Activated T-cell treated with anti-CD3 and anti-CD28 coated beads for 48 hours (primary cell): ENCODE measurements around the gene HGFAC.

ENCODE experiments used
- DNase-seq: peaks from one replicate; pipeline ENCODE4 v3.0.0-alpha.2; 2020; ENCODE audit warnings: low read depth

HGFAC gene

DNA sequence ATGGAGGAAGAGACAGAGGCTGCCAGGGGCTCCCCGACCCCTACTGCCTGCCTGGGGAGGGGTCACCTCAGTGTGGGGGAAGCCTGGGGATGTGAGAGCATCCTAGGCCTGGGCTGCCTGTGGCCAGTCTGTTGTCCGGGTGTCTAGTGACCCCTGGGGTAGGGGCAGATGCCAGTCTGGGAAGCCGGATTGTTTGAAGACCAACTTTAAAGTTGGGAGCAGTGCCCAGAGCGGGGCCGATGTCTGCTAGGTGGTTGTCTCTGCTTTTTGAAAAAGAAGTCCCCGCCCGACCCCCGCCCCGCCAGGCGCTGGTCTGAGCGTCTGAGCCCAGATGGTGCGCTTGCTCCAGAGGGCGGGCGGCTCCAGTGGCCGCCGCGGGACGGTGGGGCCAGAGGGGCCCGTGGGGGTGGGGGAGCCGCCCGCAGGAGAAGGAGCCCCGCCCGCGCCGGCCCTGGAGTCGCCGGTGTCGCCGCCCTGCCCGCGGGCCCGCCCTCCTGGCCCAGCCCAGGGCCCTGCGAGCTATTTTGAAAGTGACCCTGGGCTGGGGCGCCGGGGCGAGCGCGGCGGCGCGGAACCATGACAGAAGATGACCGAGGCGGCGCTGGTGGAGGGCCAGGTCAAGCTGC, 21.1 kb downstream of the HGFAC start, which contains the start of gene DOK7:
DOK7 (plus strand) TSS at position 517 of the 626 bp plus-strand sequence; CDS start at position 587, 70 bp downstream.
- no peak for DNase-seq

DNA sequence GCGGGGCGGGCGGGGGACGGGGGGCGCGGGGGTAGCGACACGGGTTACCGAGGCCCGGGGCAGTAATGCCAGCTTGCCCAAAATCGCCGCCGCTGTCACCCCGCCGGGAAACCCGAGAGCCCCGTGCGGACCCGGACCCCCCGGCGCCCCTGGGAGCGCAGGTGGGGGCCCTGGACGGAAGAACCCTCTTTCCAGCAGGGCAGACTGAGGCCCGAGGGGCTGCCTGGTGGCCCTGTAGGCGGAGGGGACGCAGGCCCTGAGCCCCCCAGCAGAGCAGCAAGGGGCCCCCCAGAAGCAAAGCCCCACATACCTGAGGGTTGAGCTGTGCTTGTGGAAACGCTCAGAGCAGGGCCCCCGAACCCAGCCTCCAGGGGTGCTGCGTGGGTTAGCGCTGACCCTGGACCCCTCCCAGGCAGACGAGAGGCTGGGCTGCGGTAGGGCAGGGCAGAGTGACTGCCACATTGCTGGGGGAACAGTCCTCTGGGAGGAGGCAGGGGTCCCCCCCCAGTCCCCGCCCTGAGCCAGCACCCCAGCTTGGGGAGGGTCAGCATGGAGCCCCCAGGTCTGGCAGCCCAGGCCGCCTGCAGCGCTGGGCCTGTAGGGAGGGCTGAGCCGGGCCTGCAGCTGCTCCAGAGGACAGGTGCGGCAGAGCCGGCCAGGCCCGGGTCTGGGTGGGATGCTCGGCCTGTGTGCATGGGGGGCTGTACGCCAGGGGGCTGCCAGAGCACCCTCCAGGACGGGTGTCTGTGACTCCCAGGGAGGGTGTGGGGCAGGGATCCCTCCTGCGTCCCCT, 22.0 kb downstream of the HGFAC start:
- no peak for DNase-seq

DNA sequence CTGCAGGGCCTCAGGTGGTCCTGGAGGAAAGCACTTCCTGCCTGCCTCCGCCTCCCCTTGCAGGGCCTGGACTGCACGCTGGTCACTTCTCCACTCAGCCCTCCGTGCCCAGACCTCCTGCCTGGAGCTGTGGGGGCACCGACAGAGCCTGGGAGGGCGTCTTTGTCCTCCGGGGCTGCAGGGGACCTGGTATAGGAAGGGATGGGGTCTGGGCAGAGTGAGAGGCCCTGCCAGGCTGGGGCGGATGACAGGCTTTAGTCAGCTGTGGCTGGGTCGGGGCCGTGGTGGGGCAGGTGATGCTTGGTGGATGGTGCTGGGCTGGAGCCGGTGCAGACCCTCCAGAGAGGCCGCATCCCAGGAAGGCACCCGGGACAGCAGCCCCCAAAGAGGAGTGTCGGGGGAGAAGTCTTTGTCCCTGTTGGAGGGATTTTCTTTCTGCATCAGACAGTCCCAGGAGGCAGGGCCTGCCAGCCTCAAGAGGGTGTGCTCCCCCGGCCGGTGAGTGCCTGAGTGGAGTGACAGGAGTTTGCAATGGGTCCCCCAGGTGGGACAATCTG, 22.7 kb downstream of the HGFAC start:
- DNase-seq: no peak

DNA sequence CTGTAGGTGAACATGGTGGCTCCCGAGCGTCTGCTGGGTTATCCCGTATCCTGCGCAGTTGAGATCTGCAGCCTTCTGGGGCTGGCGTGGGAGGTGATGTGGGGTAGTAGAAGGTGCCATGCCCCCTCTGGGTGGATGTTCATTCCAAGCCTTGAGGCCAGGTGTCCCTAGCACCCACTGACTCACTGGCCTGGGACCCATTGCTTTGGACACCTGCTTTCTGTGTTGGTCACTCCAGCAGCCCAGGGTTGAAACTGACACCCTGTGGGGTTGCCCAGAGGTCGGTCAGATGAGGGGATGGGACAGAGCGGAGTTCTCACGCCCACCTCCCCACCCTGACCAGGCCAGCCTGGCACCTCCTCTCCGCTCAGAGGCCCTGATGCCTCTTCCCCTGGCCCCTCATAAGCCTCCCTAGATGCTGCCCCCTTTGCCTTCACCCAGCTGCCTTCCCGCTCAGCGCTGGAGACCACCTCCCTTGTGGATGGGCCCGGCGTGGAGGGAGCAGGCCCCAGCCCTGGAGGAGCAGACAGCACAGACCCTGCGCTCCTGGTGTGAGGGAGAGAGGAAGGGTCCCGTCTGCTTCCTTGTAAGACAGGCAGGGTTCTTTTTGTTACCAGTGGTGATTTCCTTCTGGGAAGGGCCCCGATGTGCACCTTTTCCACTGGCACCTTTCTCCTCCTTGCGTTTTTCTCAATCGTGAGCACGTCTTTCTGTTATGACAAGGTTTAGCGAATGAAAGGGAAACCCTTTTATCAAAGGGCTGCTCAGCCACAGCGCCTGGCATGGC, 23.3 kb downstream of the HGFAC start:
- no peak for DNase-seq

DNA sequence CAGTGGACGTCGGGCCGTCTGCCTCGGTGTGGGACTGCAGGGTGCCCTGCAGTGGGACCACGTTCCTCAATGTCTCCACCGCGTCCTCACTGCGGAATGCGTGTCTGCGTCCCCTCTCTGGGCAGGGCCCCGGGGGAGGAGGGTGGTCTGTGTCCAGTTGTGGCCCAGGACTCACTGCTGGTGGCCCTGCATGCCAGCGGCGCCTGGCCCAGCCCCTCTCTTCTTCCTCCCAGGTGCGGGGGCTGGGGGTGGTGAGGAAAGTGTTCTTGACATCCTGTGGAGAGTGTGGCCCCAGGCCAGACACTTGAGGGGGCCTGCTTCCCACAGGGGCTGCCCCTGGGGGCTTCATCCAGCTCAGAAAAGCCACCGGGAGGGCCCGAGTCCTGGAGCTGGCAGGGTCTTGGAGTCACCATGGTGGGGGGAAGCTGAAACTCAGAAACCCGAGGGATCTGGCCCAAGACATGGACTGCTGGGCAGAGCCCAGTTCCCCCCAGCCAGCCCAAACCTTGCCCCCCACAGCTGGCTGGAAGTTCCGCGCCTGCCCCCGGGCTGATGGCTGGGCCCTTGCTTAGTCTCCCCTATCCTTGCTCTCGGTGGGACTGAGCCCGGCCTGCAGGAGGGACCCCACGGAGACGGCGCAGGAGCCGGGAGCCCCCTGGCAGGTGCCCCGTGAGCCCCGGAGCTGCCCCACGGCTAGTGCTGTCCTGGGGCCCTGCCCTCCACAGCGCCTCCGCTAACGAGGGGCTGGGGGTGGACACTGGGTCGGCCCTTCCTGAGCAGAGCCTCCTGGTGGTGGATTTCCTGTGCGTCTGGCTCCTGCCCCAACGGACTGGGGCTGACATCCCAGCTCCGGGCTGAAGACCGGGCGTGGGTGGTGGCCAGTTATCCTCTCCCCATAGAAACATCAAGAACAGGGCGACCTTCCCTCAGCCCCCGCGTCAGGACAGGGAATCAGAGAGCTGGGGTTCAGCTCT, 24.2 kb downstream of the HGFAC start:
- DNase-seq: no peak

DNA sequence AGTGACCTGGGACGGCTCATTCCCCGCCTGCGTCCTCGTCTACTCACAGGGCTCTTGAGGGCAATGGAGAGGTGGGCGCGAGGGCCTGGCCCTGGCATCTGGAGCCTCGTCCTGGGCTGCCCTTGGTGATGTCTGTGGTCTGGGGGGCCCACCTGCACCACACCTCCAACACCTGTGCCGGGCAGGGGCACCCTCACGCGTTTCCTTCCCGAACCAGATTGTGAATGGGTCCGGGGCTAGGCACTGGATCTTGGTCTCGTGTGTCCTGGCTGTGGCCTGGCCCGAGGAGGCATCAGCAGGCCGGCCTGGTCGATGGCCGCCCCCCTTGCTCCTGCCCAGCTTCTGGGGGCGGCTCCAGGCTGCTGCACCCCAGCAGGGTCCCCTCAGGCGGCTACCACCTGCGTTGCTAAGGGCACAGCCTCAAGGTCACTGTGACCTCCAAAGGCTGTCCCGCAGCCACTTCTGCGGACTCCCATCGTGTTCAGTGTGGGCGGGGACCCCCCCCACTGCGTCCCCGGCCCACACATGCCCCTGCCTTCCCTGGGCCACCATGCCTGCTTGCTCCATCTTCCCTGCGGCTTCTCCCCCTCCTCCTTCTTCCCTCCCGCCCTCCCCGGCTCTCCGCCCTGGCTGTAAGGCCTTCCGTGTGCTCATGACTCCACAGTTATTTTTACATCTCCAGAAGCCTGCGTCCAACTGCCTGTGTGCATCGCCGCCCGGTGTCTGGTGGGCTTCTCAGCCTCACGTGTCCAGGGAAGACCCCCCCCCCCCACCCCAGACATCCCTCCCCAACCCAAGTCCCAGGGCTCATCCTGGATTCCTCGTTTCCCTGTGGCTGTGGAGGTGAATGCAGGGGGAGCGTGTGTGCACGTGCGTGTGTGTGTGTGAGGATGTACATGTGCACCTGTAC, 25.2 kb downstream of the HGFAC start:
- DNase-seq: no peak

DNA sequence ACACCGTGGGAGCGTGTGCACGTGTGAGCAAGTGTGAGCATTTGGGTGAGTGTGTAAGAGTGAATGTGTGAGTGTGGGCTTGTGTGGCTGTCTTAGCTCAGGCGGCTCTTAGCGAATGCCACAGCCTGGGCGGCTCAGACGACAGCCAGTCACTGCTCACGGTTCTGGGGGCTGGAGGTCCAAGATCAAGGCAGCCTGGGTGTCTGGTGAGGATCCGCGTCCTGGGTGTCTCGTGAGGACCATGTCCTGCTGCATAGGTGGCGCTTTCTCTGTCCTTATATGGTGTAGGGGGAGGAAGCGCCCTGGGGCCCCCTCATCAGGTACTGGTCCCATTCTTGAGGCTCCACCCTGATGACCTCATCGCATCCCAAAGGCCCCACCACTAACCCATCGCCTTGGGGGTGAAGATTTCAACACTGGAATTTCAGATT, 25.8 kb downstream of the HGFAC start:
- no peak for DNase-seq

DNA sequence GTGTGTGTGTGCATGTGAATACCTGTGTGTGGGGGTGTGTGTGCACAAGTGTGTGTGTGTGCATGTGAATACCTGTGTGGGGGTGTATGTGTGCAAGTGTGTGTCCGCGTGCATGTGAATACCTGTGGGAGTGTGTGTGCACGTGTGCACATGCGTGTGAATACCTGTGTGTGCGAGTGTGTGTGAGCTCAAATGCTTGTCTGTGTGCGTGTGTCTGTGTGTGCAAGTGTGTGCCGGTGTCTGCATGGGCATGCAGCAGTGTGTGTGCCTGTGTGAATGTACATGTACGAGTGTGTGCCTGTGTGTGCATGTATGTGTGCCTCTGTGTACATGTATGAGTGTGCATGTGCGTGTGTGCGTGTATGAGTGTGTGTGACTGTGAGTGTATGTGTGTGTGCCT, 26.4 kb downstream of the HGFAC start:
- no peak for DNase-seq

DNA sequence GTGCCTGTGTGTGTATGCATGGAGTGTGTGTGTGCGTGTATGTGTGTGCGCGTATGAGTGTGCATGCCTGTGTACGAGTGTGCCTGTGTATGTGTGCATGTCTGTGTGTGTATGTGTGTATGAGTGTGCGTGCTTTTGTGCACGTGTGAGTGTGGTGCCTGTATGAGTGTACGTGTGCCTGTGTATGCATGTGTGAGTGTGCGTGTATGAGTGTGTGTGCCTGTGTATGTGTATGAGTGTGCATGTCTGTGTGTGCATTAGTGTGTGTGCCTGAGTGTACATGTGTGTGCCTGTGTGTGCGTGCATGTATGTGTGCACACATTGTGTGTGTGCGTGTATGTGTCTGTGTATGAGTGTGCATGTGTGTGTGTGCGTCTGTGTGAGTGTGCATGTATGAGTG, 27.0 kb downstream of the HGFAC start:
- DNase-seq: no peak

DNA sequence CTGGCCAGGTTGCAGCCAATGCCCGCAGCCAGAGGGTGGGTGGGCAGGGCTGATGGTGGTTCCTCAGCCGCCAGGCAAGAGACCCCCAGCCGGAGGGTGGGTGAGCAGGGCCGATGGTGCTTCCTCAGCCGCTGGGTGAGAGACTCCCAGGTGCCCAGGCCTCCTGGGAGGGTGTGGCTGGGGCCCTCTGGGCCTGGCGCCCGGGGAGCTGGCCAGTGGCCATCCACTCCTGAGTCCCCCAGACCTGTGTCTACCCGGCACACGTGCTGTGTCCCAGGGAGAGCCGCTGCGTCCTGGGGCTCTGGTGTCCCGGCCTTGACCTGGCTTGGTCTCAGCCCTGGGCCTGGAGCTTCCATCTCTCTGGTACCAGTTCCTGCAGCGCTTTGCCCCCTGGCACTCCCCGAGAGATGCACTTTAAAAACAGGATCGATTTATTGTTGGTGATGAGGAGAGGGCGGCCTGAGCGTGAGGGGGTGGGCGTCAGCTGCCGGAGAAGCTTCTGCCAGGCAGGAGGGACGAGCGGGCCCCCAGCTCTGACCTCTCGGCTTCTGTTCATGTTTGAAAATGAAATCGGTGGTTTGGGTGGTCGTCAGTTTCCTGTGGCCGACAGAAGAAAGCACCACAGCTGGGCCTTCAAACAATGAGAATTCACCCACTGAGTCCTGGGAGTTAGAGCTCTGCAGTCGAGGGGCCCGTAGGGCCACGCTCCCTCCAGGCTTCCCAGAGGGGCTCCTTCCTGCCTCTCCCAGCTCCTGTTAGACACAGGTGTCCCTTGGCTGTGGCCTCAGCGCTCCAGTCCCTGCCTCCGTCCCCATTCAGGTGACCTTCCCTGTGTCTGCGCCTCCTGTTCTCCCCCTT, 27.8 kb downstream of the HGFAC start:
- no peak for DNase-seq

DNA sequence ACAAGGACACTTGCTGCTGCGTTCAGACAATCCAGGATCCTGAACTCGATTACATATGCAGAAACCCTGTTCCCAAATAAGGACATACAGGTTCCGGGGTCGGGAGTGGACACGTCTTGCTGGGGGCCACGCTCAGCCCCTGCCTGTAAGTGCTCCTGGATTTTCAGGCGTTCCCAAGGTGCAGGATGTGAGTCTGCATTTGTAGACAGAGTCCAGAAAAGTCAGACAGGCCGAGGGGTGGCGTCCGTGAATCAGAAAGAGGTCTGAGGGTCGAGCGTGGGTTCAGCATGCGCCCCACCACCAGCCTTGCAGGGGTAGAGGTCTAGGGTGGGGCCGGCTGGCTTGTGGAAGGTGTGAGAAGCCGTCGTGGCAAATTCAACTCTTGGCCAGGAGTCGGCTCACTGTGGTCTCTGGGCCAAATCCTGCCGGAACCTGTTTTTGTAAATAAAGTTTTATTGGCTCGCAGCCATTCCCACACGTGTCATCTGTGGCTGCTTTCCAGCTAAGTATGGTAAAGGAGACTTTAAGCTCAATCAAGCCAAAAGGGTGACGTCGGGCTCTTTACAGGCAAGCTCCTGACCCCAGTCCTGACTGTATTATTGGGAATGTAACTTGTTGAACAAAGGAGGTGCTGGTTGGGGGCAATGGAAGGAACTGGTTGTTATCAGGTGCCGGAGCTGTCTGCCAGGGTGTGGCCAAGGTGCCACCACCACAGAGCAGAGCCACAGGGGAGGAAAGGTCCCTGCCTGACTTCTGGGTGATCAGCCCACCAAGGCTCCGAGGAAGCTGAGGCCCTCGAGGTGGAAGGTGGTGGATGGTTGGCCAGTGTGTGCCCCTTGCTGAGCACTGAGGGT, 28.7 kb downstream of the HGFAC start:
- no peak for DNase-seq

DNA sequence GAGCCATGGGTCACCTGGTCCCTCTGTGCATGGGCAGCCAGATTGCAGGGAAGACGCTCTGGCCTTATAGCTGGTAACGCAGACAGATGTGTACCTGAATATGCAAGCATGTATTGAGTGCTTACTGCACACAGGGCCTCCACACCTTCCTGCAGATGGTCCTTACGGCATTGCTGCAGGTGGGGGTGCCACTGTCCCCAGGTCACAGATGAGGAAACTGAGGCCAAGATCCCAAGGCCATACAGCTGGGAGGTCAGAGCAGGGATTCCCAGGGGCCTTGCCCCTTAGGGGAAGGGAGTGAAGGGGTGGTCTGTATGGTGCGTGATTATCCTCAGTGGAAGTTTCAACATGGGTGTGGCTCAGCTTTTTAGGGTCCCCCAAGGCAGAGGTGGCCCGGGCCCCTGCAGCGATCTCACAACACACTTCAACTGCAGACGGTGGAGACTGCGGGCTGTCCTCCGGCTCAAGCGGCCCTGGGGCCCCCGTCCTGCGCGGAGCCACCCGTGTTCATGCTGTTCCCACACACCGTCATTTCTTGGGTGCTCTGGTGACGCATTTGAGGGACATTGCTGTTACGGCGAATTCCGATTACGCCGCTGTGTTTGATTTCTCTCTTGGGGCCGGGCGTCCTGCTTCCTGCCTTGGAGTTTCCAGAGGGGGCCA, 29.5 kb downstream of the HGFAC start:
- no peak for DNase-seq

DNA sequence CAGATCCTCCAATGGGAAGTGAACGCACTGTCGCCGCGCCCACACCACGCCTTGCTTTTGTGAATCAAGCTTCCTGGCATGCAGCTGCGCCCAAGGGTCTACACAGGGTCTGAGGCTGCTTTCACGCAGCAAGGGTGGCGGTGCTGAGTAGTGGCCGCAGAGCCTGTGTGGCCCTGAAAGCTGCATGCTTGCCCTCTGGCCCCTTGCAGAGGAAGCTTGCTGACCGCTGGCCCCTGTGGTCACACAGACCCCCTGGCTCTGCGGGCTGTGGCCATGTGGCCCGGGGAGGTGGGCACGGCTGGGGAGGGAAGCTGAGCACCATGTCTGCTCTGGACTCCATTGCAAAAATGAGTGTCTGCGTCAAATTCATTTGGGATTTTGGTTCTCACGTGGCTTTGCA, 30.1 kb downstream of the HGFAC start:
- no peak for DNase-seq

DNA sequence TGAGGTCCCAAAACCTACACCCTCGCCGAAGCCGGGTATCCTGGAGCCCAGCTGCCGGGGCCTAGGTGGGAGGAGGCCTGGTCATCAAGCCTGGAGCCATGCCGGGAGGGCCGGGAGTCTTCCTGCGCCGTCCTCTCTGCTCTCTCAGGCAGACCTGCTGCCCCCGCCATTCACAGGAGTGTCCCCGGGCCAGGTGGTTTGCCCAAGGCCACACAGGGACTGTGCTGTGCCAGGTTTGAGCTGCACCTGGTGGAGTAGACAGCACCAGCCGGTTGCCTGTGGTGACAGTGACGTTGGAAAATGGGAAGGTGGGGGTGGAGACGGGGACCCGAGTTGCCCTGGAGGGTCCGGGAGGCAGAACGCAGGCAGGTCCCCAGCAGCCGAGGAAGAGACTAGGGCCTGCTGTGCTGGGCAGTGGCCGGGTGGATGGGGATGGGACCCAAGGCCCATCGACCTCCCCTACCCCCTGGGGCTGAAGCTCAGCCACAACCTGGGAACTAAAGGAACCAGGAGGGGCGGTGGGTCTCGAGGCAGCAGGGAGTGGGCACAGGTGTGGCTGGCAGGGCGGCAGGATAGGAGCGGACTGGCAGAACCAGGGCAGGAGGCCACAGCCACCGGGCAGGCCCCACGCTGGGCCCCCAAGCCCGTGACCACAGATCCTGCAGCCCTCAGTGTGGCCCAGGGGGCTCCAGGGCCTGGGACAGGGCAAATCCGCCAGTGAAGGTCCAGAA, 30.8 kb downstream of the HGFAC start:
- DNase-seq: no peak

DNA sequence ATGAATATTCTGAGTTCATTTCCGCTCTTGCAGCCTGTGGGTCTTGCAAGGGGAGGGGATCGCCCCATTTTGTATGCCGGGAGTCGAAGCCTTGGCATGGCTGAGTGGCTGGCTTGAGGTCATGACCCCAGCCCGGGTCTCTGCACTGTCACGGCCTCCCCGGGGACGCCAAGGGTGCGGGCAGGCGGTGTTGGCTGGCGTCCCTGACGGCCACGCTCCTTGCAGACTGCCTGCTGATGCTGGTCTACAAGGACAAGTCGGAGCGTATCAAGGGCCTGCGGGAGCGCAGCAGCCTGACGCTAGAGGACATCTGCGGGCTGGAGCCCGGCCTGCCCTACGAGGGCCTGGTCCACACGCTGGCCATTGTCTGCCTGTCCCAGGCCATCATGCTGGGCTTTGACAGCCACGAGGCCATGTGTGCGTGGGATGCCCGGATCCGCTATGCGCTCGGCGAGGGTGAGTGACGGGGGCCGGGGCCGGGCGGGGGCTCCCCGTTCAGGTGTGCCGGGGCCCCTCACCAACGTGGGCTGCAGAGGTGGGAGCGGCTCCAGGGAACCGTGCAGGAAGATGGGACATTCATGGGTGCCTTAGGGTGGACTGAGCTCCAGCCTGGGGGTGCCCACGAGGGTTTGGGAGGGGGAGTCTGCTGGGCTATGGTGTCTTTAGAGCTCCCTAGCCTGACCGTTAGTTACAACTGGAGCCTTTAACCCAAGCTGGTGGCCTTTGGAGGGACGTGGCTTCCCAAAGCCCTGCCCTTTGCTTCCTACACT, 31.6 kb downstream of the HGFAC start:
- no peak for DNase-seq
